ENCODE data around the gene IQGAP2.
"Not testable (repeated sequence)": the region's sequence is repeated elsewhere in the genome, so short reads cannot be mapped to it uniquely, and the experiment has no call there.

The IQGAP2 gene

DNA sequence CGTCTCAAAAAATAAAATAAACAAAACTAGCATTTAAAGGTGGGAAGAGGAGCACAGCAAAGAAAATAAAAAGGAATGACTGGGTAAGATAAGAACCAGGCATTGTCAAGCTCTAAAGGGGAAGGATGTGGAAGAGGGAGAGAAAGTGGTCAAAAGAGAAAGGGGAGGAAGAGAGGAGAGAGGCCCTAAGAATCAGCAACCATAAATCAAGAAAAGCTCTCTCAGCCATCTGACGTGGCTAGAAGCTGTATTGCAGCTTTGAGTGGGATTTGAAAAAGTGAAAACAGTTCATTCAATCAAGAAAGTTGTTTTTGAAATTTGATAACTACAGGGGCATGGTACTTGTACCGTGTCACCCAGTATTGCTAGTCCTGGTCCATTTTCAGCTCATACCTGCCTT is 267.4 kb downstream of the IQGAP2 start:
- DNase-seq = no peak

GRCh38 chr5:76672242-76672641 is 269.2 kb downstream of the IQGAP2 start:
- no peak for DNase-seq

DNA sequence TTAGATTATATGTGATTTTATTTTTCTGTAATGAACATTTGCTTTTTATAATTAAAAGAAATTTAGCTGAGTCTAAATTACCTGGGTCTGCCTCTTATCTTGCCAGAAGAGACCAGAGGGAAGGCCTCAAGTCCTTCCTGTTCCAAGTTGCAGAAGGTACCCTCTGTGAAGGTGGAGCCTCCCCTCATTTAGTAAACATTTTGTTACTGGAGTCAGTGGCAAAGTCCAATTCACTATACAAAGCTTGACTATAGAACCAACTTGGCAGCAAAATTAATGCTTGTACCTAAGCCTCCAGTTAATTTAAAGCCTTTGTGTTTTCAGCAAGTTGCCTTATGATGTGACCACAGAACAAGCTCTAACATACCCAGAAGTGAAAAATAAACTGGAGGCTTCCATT is 270.0 kb downstream of the IQGAP2 start:
- no peak for DNase-seq

GRCh38 chr5:76674330-76675066 is 271.4 kb downstream of the IQGAP2 start:
- DNase-seq = no peak

DNA sequence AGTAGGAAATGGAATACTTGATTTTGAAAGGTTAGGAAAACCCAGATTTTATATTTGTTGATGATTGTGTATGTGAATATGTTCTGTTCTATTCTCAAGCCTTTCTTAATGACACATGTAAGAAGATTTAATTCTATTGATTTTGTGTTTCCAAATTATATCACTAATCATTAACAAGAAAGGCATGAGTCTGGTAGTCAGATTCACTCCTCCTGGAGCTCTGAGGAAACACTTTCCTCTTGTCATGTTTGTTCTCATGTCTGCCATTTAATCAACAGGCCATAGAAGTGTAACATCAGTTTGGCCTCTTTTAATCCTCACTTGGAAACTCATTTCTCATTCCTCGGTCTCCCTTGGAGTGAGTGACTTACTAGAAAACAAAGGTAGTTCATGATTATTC is 272.3 kb downstream of the IQGAP2 start:
- no peak for DNase-seq

- no peak for DNase-seq
Measured at GRCh38 chr5:76677849-76678472, 274.9 kb downstream of the IQGAP2 start.

GRCh38 chr5:76679231-76679630 is 276.1 kb downstream of the IQGAP2 start:
- DNase-seq = no peak

GRCh38 chr5:76680826-76681225 is 277.7 kb downstream of the IQGAP2 start:
- not testable (repeated sequence) for DNase-seq

DNA sequence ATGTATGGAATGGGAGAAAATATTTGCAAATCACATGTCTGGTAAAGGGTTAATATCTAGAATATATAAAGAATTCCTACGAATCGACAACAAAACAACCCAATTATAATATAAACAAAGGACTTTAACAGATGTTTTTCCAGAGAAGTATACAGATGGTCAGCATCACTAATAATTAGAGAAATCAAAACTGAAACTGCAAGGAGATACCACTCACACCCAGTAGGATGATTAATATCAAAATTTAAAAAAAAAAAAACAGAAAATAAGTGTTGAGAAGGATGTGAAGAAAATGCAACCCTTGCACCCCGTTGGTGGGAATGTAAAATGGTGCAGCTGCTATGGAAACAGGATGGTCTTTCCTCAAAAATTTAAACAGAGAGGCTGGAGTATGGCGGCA is 278.2 kb downstream of the IQGAP2 start:
- DNase-seq = no peak

DNA sequence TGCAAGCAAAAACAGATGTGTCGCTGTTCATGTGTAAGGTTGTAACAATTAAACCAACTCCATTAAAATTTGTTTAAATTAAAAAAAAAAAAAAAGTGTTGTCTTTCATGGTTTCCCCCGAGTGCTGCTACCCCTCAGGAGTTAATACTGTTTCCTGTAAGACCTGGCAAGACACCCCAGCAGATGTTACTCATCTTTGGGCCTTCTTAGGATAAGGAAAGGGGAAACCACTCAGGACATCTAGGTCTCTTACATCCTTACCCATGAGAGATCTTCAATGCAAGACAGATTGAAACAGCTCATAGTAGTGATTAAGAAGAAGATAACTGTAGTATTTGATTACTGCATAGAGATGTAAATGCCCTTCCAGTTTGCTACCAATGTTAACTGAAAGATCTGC is 279.3 kb downstream of the IQGAP2 start:
- no peak for DNase-seq

GRCh38 chr5:76683816-76684731 is 281.0 kb downstream of the IQGAP2 start:
- no peak for DNase-seq

GRCh38 chr5:76684756-76685519 is 281.9 kb downstream of the IQGAP2 start:
- DNase-seq = no peak

GRCh38 chr5:76685704-76686103 is 282.6 kb downstream of the IQGAP2 start:
- DNase-seq = no peak

GRCh38 chr5:76688212-76688611 is 285.1 kb downstream of the IQGAP2 start:
- no peak for DNase-seq

DNA sequence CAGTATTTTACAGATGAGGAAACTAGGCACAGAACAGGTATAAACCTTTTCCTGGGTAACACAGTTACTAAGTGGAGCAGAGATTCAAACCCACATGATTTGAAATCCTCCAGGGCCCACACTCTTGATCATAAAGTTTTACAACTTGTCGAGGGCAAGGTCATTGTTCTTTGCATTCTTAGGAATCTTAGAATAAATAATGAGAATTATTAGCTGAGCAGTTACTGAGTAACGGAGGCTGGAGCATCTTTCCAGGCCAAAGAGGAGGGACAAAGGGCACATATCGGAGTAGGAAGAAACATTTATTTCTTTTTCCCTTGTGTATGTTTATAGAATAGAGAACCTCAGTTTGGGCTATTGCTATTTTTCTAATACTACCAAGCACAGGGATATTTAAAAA is 285.8 kb downstream of the IQGAP2 start:
- no peak for DNase-seq

GRCh38 chr5:76689321-76690036 is 286.4 kb downstream of the IQGAP2 start:
- DNase-seq = no peak

DNA sequence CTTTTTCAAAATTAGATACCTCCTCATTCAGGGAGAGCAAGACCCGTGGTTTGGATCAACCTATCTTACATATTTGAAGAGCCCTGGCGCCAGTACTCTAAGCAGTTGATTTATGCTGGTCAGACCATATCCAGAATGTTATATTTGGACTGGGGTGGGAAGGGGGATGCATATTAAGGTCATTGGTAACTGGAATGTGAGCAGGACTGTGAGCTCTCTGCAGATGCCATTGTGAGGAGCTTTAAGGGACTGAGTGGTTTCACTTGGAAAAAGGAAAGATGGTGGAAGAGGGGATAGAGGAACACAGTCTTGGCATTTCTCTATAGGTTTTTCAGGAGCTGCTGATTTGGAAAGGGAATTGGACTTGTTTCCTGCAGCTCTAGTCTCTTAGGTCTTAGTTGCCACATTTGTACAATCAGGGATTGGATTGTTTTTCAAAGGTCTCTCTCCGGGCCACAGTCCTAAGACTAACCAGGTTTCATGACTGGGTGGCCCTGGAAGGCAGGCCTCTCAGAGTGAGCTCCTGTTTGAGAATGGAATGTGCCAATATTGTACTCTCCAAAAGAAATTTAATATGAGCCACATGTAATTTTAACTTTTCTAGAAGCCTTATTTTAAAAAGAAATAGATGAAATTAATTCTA is 287.1 kb downstream of the IQGAP2 start:
- DNase-seq = no peak

DNA sequence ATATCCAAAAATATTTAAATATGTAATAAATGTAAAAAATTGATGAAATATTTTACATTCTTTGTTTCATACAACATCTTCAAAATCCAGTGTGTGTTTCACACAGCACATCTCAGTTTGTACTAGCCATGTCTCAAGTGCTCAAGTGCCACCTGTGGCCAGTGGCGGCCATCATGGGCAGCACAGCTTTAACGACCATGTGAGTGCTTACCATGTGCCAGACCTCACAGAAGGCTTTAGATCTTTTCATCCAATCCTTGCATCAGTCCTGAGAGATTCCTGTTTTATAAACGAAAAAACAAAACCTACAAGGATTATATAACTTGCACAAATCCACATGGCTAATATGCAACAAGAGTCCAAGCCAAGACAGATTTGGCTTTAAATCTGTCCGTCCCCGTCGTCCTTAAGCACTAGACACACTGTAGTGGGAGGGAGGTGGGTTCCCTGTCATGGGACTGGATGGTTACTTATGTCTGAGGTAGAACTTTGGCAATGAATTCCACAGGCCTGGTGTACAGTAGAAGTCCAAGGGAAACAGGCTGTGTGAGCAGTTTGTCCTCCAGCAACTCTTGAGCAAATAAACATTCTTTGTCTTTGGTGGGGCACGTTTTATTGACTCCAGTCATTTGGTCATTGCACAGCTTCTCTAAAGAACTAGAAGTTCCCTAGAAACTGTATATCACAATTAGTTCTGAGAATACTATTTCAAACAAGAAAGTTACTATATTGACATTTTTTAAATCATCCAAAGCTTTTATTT is 287.8 kb downstream of the IQGAP2 start:
- no peak for DNase-seq

- no peak for DNase-seq
Measured at GRCh38 chr5:76691467-76692273, 288.6 kb downstream of the IQGAP2 start.

GRCh38 chr5:76692274-76692540 is 289.1 kb downstream of the IQGAP2 start:
- DNase-seq = no peak

Measured in stimulated activated CD8-positive, alpha-beta memory T cell treated with anti-CD3 and anti-CD28 coated beads, Interleukin-4, amount 100 ng/mL, for 48 hours (primary cell).